Keratinocyte (primary cell): ENCODE data around the gene TSKU. TPM values are rescaled to one million over a fixed set of nuclear protein-coding genes. Genes with fewer than 3 reads are reported as not detected.

Experiments
- DNase-seq: peaks from one replicate; pipeline ENCODE4 v3.0.0-alpha.2; 2011; ENCODE audit warnings: low read depth, missing footprints, low spot score
- FAIRE-seq: peaks from 2 replicates; lab custom pipeline; 2011; peaks lifted over from hg19 to GRCh38; lab: Jason Lieb, UNC
- H2AFZ ChIP-seq: 2 replicates; pipeline ENCODE4 v1.6.0; 2012; ENCODE audit warnings: low read length, control low read depth, inconsistent platforms; ENCODE audit not compliant: control insufficient read depth
- H3K27ac ChIP-seq: 2 replicates; pipeline ENCODE4 v1.5.1; 2011; ENCODE audit warnings: low read length; ENCODE audit not compliant: control insufficient read depth, insufficient read depth
- H3K27me3 ChIP-seq: 3 replicates; pipeline ENCODE4 v1.6.0; 2011; ENCODE audit warnings: low read length; ENCODE audit not compliant: control insufficient read depth, insufficient read depth; ENCODE audit errors: extremely low read depth
- H3K36me3 ChIP-seq, 2 experiments: 2 replicates in 1 of 2; 3 replicates in 1 of 2; pipeline ENCODE4 v1.5.1; 2011; ENCODE audit warnings: low read length in 2 of 2, mild to moderate bottlenecking in 1 of 2; ENCODE audit not compliant: control insufficient read depth in 2 of 2, insufficient read depth in 2 of 2; ENCODE audit errors: extremely low read depth in 1 of 2
- H3K4me1 ChIP-seq: 3 replicates; pipeline ENCODE4 v1.5.1; 2011; ENCODE audit warnings: low read length; ENCODE audit not compliant: control insufficient read depth, insufficient read depth; ENCODE audit errors: extremely low read depth
- H3K4me2 ChIP-seq: 3 replicates; pipeline ENCODE4 v1.6.0; 2011; ENCODE audit warnings: low read depth, low read length; ENCODE audit not compliant: control insufficient read depth, insufficient read depth; ENCODE audit errors: extremely low read depth
- H3K4me3 ChIP-seq, 3 experiments: fragments of 200-600 bp in 1 of 3; sonication (generic) in 1 of 3; 2 replicates in 2 of 3; 3 replicates in 1 of 3; pipeline ENCODE4 v1.5.1; 2011 to 2016; ENCODE audit warnings: low read length in 3 of 3, mild to moderate bottlenecking in 3 of 3, control low read depth in 2 of 3, inconsistent platforms in 1 of 3, low read depth in 1 of 3, mixed read lengths in 1 of 3, mixed run types in 1 of 3, moderate library complexity in 1 of 3; ENCODE audit not compliant: control insufficient read depth in 2 of 3, insufficient read depth in 2 of 3; ENCODE audit errors: extremely low read depth in 1 of 3
- H3K79me2 ChIP-seq: 2 replicates; pipeline ENCODE4 v1.6.0; 2012; ENCODE audit warnings: low read length; ENCODE audit not compliant: control insufficient read depth, insufficient read depth
- H3K9ac ChIP-seq: 3 replicates; pipeline ENCODE4 v1.6.0; 2011; ENCODE audit warnings: low read length; ENCODE audit not compliant: control insufficient read depth, insufficient read depth; ENCODE audit errors: extremely low read depth
- H3K9me1 ChIP-seq: 3 replicates; pipeline ENCODE4 v1.6.0; 2011; ENCODE audit warnings: low read length; ENCODE audit not compliant: control insufficient read depth, insufficient read depth; ENCODE audit errors: extremely low read depth
- H3K9me3 ChIP-seq: 2 replicates; pipeline ENCODE4 v1.5.1; 2012; ENCODE audit warnings: low read depth, low read length; ENCODE audit not compliant: control insufficient read depth
- H4K20me1 ChIP-seq: 3 replicates; pipeline ENCODE4 v1.6.0; 2011; ENCODE audit warnings: low read length; ENCODE audit not compliant: control insufficient read depth, insufficient read depth; ENCODE audit errors: extremely low read depth
- EZH2 ChIP-seq: IDR thresholded peaks from one replicate; pipeline ENCODE4 v1.6.1; 2012; ENCODE audit warnings: inconsistent platforms, mild to moderate bottlenecking, low read length, moderate library complexity
- dilution Hi-C: fragments of 300-500 bp; cut with MboI; formaldehyde crosslinking; loops from one replicate; pipeline ENCODE4 v1.7.0; 2020; ENCODE audit warnings: low sequenced_read_pairs; ENCODE audit not compliant: extremely low pct_ligation_motif_present
- polyA plus RNA-seq, 5 experiments: library from polyadenylated mRNA; depleted of rRNA in 3 of 5; stranded (reverse) in 3 of 5; stranded (forward) in 1 of 5; unstranded in 1 of 5; fragments of >200 nt; gene quantifications; 1 replicate in 1 of 5; 2 replicates in 3 of 5; 3 replicates in 1 of 5; pipeline versions ENCODE4 v1.2.1 to v1.2.3, GENCODE V29; 2011 to 2012; ENCODE audit warnings: missing spikeins in 2 of 5, low read depth in 1 of 5, low replicate concordance in 1 of 5
- TF ChIP-seq, protein P1 (sequence below), 3 experiments: IDR thresholded peaks in 1 of 3; conservative IDR thresholded peaks in 1 of 3; optimal IDR thresholded peaks in 1 of 3; 2 replicates in 2 of 3; 3 replicates in 1 of 3; pipeline versions ENCODE3 to v1.5.1; 2011; ENCODE audit warnings: low read length in 3 of 3, mild to moderate bottlenecking in 3 of 3, moderate library complexity in 2 of 3, control low read depth in 1 of 3, inconsistent platforms in 1 of 3; ENCODE audit not compliant: insufficient read depth in 2 of 3; ENCODE audit errors: extremely low read depth in 1 of 3

Gene TSKU
- polyA plus RNA-seq, 1 donor (not counting 4 experiments of a cell fraction or from before 2014, with no cell fraction given), result 22.8 TPM

DNA sequence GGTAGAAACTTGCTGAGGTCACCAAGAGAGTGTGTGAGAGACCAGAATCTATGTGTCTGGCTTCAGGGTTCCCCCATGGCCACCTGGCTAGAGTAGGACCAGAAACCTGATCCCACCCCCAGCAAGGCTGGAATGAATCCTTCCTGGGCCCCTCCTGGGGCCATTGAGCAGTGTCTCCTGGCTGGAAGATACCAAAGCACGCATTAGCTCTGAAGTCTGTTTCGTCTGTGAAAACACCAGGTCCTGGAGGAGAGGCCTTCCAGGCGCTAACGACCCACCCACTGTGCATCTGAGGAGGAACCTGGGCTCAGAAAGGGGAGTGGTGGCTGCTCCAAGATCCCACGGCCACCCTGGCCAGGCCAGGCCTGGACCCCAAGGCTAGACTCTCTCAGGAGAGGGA lies 15.5 kb upstream of the TSKU start:
- Histone ChIP-seq H3K27me3 (no peaks in the 10 kb centered on the region), H3K79me2 (no peaks in the 10 kb centered on the region), H3K4me3 (peak overlapping the region in 1 of 3 experiments; percentile 1), H4K20me1 (no peaks in the 10 kb centered on the region), H3K4me2 (peak overlapping the region; percentile 45), H3K27ac (peak overlapping the region; percentile 15), H3K36me3 (no peaks in the 10 kb centered on the region), H3K9ac (no peak overlapping the region), H3K4me1 (peaks cover 58% of the 10 kb centered on the region), H3K9me1 (no peaks in the 10 kb centered on the region), H3K9me3 (no peaks in the 10 kb centered on the region), H2AFZ (peak overlapping the region; percentile 36)
- dilution Hi-C loops, result no loop called here
- DNase-seq, result no peak
- TF ChIP-seq, protein P1, sequence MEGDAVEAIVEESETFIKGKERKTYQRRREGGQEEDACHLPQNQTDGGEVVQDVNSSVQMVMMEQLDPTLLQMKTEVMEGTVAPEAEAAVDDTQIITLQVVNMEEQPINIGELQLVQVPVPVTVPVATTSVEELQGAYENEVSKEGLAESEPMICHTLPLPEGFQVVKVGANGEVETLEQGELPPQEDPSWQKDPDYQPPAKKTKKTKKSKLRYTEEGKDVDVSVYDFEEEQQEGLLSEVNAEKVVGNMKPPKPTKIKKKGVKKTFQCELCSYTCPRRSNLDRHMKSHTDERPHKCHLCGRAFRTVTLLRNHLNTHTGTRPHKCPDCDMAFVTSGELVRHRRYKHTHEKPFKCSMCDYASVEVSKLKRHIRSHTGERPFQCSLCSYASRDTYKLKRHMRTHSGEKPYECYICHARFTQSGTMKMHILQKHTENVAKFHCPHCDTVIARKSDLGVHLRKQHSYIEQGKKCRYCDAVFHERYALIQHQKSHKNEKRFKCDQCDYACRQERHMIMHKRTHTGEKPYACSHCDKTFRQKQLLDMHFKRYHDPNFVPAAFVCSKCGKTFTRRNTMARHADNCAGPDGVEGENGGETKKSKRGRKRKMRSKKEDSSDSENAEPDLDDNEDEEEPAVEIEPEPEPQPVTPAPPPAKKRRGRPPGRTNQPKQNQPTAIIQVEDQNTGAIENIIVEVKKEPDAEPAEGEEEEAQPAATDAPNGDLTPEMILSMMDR (optimal IDR thresholded peaks at IDR 0.05 in 1 of 3, IDR thresholded peaks at IDR 0.05 in 1 of 3, conservative IDR thresholded peaks at IDR 0.05 in 1 of 3; ENCODE audit: extremely low read depth in 1 of 3, insufficient read depth in 2 of 3, low read length in 3 of 3), result no peak
- no peak for TF ChIP-seq EZH2
- FAIRE-seq, result no peak

DNA sequence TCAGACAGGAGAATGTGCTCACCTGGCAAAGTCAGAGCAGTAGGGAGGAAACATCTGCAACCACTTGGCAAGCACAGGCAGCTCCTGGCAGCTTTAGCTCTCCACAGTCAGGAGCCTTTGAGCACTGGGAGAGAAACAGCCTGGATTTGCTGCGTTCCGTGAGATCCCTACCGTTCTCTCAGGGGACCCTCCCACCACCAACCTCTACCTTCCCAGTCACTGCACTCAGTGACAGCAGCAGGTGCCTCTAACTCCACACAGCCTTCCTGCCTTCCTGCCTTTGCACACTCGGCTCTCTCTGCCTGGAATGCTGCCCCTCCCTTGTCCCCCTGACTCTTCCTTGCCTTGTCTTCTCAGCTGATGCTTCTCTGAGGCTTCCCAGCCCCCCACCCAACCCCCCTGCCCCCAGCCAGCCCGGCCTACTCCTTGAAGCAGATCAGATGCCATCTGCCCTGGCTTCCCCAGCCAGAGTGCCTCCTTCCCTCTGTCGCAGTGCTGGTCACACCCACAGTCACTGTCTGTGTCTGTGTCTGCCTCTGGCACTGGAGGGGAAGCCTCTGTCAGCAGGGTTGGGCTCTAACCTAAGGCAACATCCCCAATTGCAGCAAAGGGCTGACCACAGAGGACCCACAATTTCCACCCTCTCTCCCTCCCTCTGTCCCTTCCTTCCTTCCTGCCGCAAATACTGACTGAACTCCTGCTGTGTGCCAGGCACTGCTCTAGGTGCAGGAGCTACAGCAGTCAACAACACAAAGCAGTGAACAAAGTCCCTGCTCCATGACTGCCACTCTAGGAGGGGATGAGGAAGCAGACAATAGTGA lies 14.9 kb upstream of the TSKU start:
- Histone ChIP-seq H3K27ac (no peak overlapping the region), H3K9me1 (no peaks in the 10 kb centered on the region), H4K20me1 (no peaks in the 10 kb centered on the region), H3K79me2 (no peaks in the 10 kb centered on the region), H3K4me1 (peaks cover 51% of the 10 kb centered on the region), H3K27me3 (no peaks in the 10 kb centered on the region), H3K4me2 (peak overlapping the region; percentile 45), H2AFZ (peak overlapping the region; percentile 59), H3K9me3 (no peaks in the 10 kb centered on the region), H3K4me3 (peak overlapping the region in 1 of 3 experiments; percentile 1), H3K36me3 (no peaks in the 10 kb centered on the region), H3K9ac (no peak overlapping the region)
- dilution Hi-C loops, result no loop called here
- DNase-seq, result no peak
- no peak for TF ChIP-seq EZH2
- TF ChIP-seq, protein P1 (optimal IDR thresholded peaks at IDR 0.05 in 1 of 3, IDR thresholded peaks at IDR 0.05 in 1 of 3, conservative IDR thresholded peaks at IDR 0.05 in 1 of 3; ENCODE audit: extremely low read depth in 1 of 3, insufficient read depth in 2 of 3, low read length in 3 of 3), result no peak
- peak; percentile 48 for FAIRE-seq
